Spleen (tissue), 11 donors: ENCODE measurements around the gene WFDC2. TPM values are rescaled to one million over a fixed set of nuclear protein-coding genes. Genes with fewer than 3 reads are reported as not detected.
A peak's percentile ranks its signal among the peaks of the same experiment; 100 is the strongest.
"Not testable (repeated sequence)": the region's sequence is repeated elsewhere in the genome, so short reads cannot be mapped to it uniquely, and the experiment has no call there.

Experiments used
- DNase-seq: peaks from one replicate; pipeline ENCODE4 v3.0.0-alpha.2; 2020
- H3K27ac ChIP-seq, 8 donors: fragments of 200-600 bp; sonication (generic) in 7 of 8; 1 replicate in 4 of 8; 2 replicates in 4 of 8; pipeline versions ENCODE4 v1.5.0 to v1.8.0; 2016 to 2021; ENCODE audit warnings: inconsistent platforms in 4 of 8, mild to moderate bottlenecking in 4 of 8, moderate library complexity in 1 of 8
- H3K27me3 ChIP-seq, 7 donors: fragments of 200-600 bp; sonication (generic) in 6 of 7; replicated peaks in 1 of 7; 1 replicate in 4 of 7; 2 replicates in 3 of 7; pipeline versions ENCODE4 v1.5.0 to v1.8.0; 2016 to 2021; ENCODE audit warnings: inconsistent platforms in 3 of 7, mild to moderate bottlenecking in 1 of 7
- H3K36me3 ChIP-seq, 6 donors: fragments of 200-600 bp; sonication (generic) in 5 of 6; 1 replicate in 4 of 6; 2 replicates in 2 of 6; pipeline versions ENCODE4 v1.5.0 to v1.8.0; 2016 to 2021; ENCODE audit warnings: inconsistent platforms in 2 of 6
- H3K4me1 ChIP-seq, 6 donors: fragments of 200-600 bp; sonication (generic) in 5 of 6; 1 replicate in 3 of 6; 2 replicates in 3 of 6; pipeline versions ENCODE4 v1.5.0 to v1.8.0; 2016 to 2021; ENCODE audit warnings: inconsistent platforms in 3 of 6
- H3K4me3 ChIP-seq, 8 donors: fragments of 200-600 bp; sonication (generic) in 7 of 8; 1 replicate in 4 of 8; 2 replicates in 4 of 8; pipeline versions ENCODE4 v1.5.0 to v1.8.0; 2016 to 2021; ENCODE audit warnings: inconsistent platforms in 4 of 8, mild to moderate bottlenecking in 4 of 8, moderate library complexity in 2 of 8
- H3K9me3 ChIP-seq, 8 donors: fragments of 200-600 bp; sonication (generic) in 7 of 8; 1 replicate in 4 of 8; 2 replicates in 4 of 8; pipeline versions ENCODE4 v1.5.0 to v1.8.0; 2016 to 2021; ENCODE audit warnings: inconsistent platforms in 4 of 8
- POLR2A ChIP-seq, 3 donors: fragments of 450-650 bp; IDR thresholded peaks; one replicate each; pipeline ENCODE4 v1.5.1; 2017; ENCODE audit warnings: antibody characterized with exemption in 3 of 3, mild to moderate bottlenecking in 1 of 3
- POLR2AphosphoS5 ChIP-seq, 3 donors: sonication (generic); formaldehyde crosslinking; IDR thresholded peaks; one replicate each; pipeline ENCODE4 v1.5.1; 2017; ENCODE audit warnings: antibody characterized with exemption in 3 of 3
- WGBS, 5 donors: extraction: QIAGEN DNeasy Blood & Tissue Kit in 3 of 5; methylation state at CpG; one replicate each; pipeline versions ENCODE4 v1.1.5 to v1.1.7; 2013 to 2018; 5-methylcytosine and 5-hydroxymethylcytosine counted together
- intact Hi-C: fragments of 100-400 bp; cut with DNase I; formaldehyde crosslinking; loops from one replicate; pipeline ENCODE4 v1.15.0; 2023; ENCODE audit warnings: low total_unique reads
- polyA plus RNA-seq, 3 donors: library from polyadenylated mRNA; stranded (reverse); fragments of 200-250 nt; gene quantifications; one replicate each; pipeline ENCODE4 v1.2.1, GENCODE V29; 2013
- total RNA-seq, 7 donors: library from RNA; depleted of rRNA in 3 of 7; stranded (reverse); fragments of >200 nt in 3 of 7; fragmentation: NEBNext Ultra II Directional in 4 of 7; extraction: Animal tissue kit (Norgen Biotek cat#: 25700) in 4 of 7; gene quantifications; one replicate each; pipeline versions ENCODE4 v1.1.0 to v1.2.1, GENCODE V29; 2016 to 2021
- TF ChIP-seq, protein P1 (sequence below), 11 experiments: fragments of 200-600 bp in 7 of 11; fragments of 450-650 bp in 4 of 11; sonication (generic) in 4 of 11; IDR thresholded peaks in 8 of 11; conservative IDR thresholded peaks in 3 of 11; 1 replicate in 7 of 11; 2 replicates in 4 of 11; pipeline versions ENCODE4 v1.4.0 to v1.8.0; 2016 to 2021; ENCODE audit warnings: antibody characterized with exemption in 11 of 11, inconsistent platforms in 4 of 11, mild to moderate bottlenecking in 1 of 11
- donor health status: healthy with polysubstance abuse.
- donor health status: DM: no; HTN: no; CAD: no; lungs with moderate emphysema.
- donor health status: DM: no; HTN: no; CAD: no.
- donor health status: Bipolar disorder and iron deficiency.
- donor health status: healthy.
- donor health status: DM: no; HTN: no; CAD: no.
- donor health status: DM: yes; HTN: yes; CAD: no.

The WFDC2 gene
- total and polyA plus RNA-seq, 10 donors = 0.35 to 1.5 (median 0.74) TPM; not detected in 5

DNA sequence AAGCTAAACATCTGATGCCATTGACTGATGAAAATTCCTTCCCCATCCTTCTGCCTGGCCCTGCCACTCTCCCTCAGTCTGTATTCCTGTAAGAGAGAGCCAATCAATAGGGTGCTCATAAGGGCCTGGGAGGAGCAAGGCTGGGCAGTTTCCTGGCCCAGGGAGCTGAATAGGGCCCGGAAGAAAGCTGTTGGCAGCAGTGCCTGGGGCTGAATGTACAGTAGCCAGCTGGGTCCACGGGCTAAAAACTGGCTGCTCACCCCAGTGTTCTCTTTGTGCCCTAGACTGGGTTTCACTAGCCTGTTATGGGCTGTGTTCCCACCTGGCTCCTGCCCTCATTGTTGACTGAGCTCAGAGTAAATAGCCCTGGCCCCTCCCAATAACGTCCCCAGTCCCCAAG is 1.7 kb upstream of the WFDC2 start:
- Histone ChIP-seq H3K4me3 (no peak overlapping the region), H3K4me1 (peaks cover 10 to 23% (median 19%) of the 10 kb centered on the region in 6 donors), H3K9me3 (no peaks in the 10 kb centered on the region), H3K27me3 (peaks cover 6 to 73% (median 33%) of the 10 kb centered on the region in 7 donors), H3K36me3 (no peaks in the 10 kb centered on the region), H3K27ac (no peak overlapping the region)
- 55 to 88% (median 74%) methylated on average over 3 of the region's 3 CpGs for whole genome bisulfite sequencing, 5 donors
- intact Hi-C loops = no loop called here
- TF ChIP-seq POLR2AphosphoS5 (IDR thresholded peaks at IDR 0.05) (no peak), POLR2A (IDR thresholded peaks at IDR 0.05) (no peak)
- TF ChIP-seq, protein P1, sequence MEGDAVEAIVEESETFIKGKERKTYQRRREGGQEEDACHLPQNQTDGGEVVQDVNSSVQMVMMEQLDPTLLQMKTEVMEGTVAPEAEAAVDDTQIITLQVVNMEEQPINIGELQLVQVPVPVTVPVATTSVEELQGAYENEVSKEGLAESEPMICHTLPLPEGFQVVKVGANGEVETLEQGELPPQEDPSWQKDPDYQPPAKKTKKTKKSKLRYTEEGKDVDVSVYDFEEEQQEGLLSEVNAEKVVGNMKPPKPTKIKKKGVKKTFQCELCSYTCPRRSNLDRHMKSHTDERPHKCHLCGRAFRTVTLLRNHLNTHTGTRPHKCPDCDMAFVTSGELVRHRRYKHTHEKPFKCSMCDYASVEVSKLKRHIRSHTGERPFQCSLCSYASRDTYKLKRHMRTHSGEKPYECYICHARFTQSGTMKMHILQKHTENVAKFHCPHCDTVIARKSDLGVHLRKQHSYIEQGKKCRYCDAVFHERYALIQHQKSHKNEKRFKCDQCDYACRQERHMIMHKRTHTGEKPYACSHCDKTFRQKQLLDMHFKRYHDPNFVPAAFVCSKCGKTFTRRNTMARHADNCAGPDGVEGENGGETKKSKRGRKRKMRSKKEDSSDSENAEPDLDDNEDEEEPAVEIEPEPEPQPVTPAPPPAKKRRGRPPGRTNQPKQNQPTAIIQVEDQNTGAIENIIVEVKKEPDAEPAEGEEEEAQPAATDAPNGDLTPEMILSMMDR (IDR thresholded peaks at IDR 0.05 in 8 of 11, conservative IDR thresholded peaks at IDR 0.05 in 3 of 11) = no peak
- no peak for DNase-seq

DNA sequence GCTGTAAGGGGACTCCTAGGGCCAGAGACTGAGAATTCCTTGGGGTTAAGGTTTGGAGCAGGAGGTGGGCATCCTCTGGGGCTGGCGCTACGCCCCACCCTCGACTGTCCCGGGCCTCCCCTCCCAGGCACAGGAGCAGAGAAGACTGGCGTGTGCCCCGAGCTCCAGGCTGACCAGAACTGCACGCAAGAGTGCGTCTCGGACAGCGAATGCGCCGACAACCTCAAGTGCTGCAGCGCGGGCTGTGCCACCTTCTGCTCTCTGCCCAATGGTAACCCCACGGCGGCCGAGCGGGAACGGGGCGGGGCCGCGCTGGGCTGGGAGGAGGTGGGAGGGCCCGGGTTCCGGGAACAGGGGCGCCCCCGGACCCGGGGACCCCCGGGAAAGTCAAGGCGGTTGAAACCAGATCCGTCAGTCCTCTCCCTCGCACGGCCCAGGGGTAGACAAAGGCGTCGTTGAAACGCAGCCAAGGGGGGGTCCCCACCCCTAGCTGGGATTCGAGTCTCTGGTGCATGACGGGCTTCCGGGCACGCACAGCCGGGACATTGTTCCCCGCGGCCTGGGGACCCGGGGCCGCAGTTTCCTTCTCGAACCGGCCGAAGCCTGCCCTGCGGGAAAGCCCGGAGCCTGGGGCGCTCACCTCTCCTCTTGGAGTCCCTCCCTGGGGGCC is 844 bp downstream of the WFDC2 start:
- WGBS, 5 donors = 0 to 1% (median 1%) methylated on average over 25 to 50 of the region's 50 CpGs
- H3K27ac ChIP-seq = no peak overlapping the region
- H3K4me3 ChIP-seq = peak overlapping the region; percentile 28 to 66 (median 42)
- DNase-seq = no peak
- no peaks in the 10 kb centered on the region for H3K36me3 ChIP-seq
- no peaks in the 10 kb centered on the region for H3K9me3 ChIP-seq
- peaks cover 10 to 23% (median 19%) of the 10 kb centered on the region in 6 donors for H3K4me1 ChIP-seq
- peaks cover 6 to 77% (median 33%) of the 10 kb centered on the region in 7 donors for H3K27me3 ChIP-seq
- no peak for TF ChIP-seq POLR2A (IDR thresholded peaks at IDR 0.05)
- TF ChIP-seq POLR2AphosphoS5 (IDR thresholded peaks at IDR 0.05) = peak in 2 of 3 donors; percentile 7 to 39
- TF ChIP-seq, protein P1 (IDR thresholded peaks at IDR 0.05 in 8 of 11, conservative IDR thresholded peaks at IDR 0.05 in 3 of 11) = no peak
- intact Hi-C loops = no loop called here

DNA sequence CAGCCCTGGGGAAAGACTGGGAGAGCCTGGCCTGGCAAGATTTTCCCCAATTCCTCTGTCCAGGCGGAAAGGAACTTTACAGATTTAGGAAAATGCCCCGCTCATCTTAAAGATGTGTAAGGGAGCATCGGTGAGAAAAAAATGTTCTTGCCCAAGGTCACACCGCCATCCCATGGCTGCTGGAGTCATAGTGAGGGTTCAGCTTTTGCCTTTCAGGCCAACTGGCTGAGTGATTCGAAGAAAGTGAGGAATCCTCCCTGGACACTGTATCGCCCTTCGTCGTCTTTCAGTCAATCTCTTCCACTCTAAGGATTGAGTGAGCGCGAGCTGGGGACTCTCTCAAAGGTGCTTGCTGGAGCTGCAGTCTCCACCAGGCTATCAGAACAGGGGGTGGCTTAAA is 1.4 kb downstream of the WFDC2 start:
- intact Hi-C loops = no loop called here

DNA sequence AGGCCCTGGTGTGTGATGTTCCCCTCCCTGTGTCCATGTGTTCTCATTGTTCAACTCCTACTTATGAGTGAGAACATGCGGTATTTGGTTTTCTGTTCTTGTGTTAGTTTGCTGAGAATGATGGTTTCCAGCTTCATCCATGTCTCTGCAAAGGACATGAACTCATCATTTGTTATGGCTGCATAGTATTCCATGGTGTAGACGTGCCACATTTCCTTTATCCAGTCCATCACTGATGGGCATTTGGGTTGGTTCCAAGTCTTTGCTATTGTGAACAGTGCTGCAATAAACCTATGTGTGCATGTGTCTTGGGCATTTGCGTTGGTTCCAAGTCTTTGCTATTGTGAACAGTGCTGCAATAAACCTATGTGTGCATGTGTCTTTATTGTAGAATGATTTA is 2.7 kb downstream of the WFDC2 start:
- DNase-seq, intact Hi-C loops, H3K27ac ChIP-seq, H3K4me3 ChIP-seq, H3K36me3 ChIP-seq, H3K9me3 ChIP-seq: not testable (repeated sequence)
- Histone ChIP-seq H3K4me1 (peaks cover 10 to 23% (median 19%) of the 10 kb centered on the region in 6 donors), H3K27me3 (peaks cover 6 to 74% (median 33%) of the 10 kb centered on the region in 7 donors)
- 58 to 97% (median 70%) methylated on average over 3 of the region's 3 CpGs for WGBS, 5 donors

More for the DNA sequence above, 1.4 kb downstream of the WFDC2 start:
- no peaks in the 10 kb centered on the region for H3K9me3 ChIP-seq
- TF ChIP-seq POLR2A (IDR thresholded peaks at IDR 0.05) (no peak), POLR2AphosphoS5 (IDR thresholded peaks at IDR 0.05) (no peak)
- TF ChIP-seq, protein P1 (IDR thresholded peaks at IDR 0.05 in 8 of 11, conservative IDR thresholded peaks at IDR 0.05 in 3 of 11) = no peak
- DNase-seq = no peak
- H3K27ac ChIP-seq = no peak overlapping the region
- H3K27me3 ChIP-seq = peaks cover 6 to 74% (median 33%) of the 10 kb centered on the region in 7 donors
- peak overlapping the region in 7 of 8 donors; percentile 31 to 66 (median 42) for H3K4me3 ChIP-seq
- peaks cover 10 to 23% (median 19%) of the 10 kb centered on the region in 6 donors for H3K4me1 ChIP-seq
- no peaks in the 10 kb centered on the region for H3K36me3 ChIP-seq
- 31 to 45% (median 38%) methylated on average over 9 to 10 of the region's 10 CpGs for WGBS, 5 donors

DNA sequence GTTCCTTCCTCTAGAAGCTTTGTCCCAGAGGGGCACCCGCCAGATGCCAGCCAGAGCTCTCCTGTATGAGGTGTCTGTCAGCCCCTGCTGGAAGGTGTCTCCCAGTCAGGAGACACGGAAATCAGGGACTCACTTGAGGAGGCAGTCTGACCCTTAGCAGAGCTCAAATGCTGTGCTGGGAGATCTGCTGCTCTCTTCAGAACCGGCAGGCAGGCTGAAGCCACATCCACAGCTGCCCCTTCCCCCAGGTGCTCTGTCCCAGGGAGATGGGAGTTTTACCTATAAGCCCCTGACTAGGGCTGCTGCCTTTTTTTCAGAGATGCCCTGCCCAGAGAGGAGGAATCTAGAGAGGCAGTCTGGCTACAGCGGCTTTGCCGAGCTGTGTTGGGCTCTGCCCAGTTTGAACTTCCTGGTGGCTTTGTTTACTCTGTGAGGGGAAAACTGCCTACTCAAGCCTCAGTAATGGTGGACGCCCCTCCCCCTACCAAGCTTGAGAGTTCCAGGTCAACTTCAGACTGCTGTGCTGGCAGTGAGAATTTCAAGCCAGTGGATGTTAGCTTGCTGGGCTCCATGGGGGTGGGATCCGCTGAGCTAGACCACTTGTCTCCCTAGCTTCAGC is 8.1 kb downstream of the WFDC2 start:
- H3K4me1 ChIP-seq, intact Hi-C loops, DNase-seq, H3K9me3 ChIP-seq, H3K27ac ChIP-seq, H3K36me3 ChIP-seq, H3K4me3 ChIP-seq: not testable (repeated sequence)
- 72 to 87% (median 80%) methylated on average over 6 to 7 of the region's 7 CpGs for WGBS, 5 donors
- peaks cover 0 to 72% (median 14%) of the 10 kb centered on the region in 7 donors for H3K27me3 ChIP-seq
